ENCODE measurements around the gene C2CD2. TPM values are rescaled to one million over a fixed set of nuclear protein-coding genes. Genes with fewer than 3 reads are reported as not detected.

The C2CD2 gene
- total RNA-seq, 6 experiments from 2014 or later: 7.3 to 11.4 (median 8.3) TPM

- Histone ChIP-seq H3K27ac (no peak overlapping the region), H3K4me1 (no peaks in the 10 kb centered on the region), H3K36me3 (peaks cover 0 to 4% (median 0%) of the 10 kb centered on the region in 4 donors), H3K27me3 (no peaks in the 10 kb centered on the region), H3K4me3 (no peak overlapping the region), H3K9me3 (no peaks in the 10 kb centered on the region)
- intact Hi-C loops (cut with DNase I): no loop called here
- ATAC-seq: no peak
- TF ChIP-seq CTCF (IDR thresholded peaks at IDR 0.05) (no peak), POLR2A (IDR thresholded peaks at IDR 0.05) (no peak)
- DNase-seq: no peak
- WGBS (ENCODE audit: insufficient coverage, low coverage, low lambda C conversion rate, missing lambda C conversion rate): 71% methylated on average over 10 of the region's 12 CpGs
Observed at GRCh38 chr21:41901099-41901498, 52.7 kb downstream of the C2CD2 start.

- 100% methylated on average over 2 of the region's 6 CpGs for WGBS (ENCODE audit: insufficient coverage, low coverage, low lambda C conversion rate, missing lambda C conversion rate)
- Histone ChIP-seq H3K27ac (no peak overlapping the region), H3K36me3 (peaks cover 0 to 4% (median 0%) of the 10 kb centered on the region in 4 donors), H3K4me1 (no peaks in the 10 kb centered on the region), H3K27me3 (no peaks in the 10 kb centered on the region), H3K4me3 (no peak overlapping the region), H3K9me3 (no peaks in the 10 kb centered on the region)
- TF ChIP-seq CTCF (IDR thresholded peaks at IDR 0.05) (no peak), POLR2A (IDR thresholded peaks at IDR 0.05) (no peak)
- no peak for ATAC-seq
- DNase-seq: no peak
- intact Hi-C loops (cut with DNase I): no loop called here
Observed at GRCh38 chr21:41900401-41900800, 53.4 kb downstream of the C2CD2 start.

- ATAC-seq (no peak), DNase-seq (no peak)
- no peak overlapping the region for H3K4me3 ChIP-seq
- H3K9me3 ChIP-seq: no peaks in the 10 kb centered on the region
- TF ChIP-seq CTCF (IDR thresholded peaks at IDR 0.05) (no peak), POLR2A (IDR thresholded peaks at IDR 0.05) (no peak)
- H3K27me3 ChIP-seq: no peaks in the 10 kb centered on the region
- no peaks in the 10 kb centered on the region for H3K4me1 ChIP-seq
- intact Hi-C loops (cut with DNase I): no loop called here
- H3K36me3 ChIP-seq: peaks cover 0 to 4% (median 0%) of the 10 kb centered on the region in 4 donors
- H3K27ac ChIP-seq: no peak overlapping the region
- WGBS (ENCODE audit: insufficient coverage, low coverage, low lambda C conversion rate, missing lambda C conversion rate): 85% methylated on average over 17 of the region's 25 CpGs
Observed at GRCh38 chr21:41899426-41900202, 54.2 kb downstream of the C2CD2 start.

GRCh38 chr21:41898998-41899397 is 54.8 kb downstream of the C2CD2 start:
- Histone ChIP-seq H3K36me3 (peaks cover 0 to 4% (median 0%) of the 10 kb centered on the region in 4 donors), H3K27ac (no peak overlapping the region), H3K27me3 (no peaks in the 10 kb centered on the region), H3K9me3 (no peaks in the 10 kb centered on the region), H3K4me1 (no peaks in the 10 kb centered on the region), H3K4me3 (no peak overlapping the region)
- ATAC-seq: no peak
- no peak for TF ChIP-seq CTCF (IDR thresholded peaks at IDR 0.05)
- no peak for TF ChIP-seq POLR2A (IDR thresholded peaks at IDR 0.05)
- intact Hi-C loops (cut with DNase I): no loop called here
- no peak for DNase-seq
- no CpG with 5 or more reads among the region's 17 CpGs for WGBS (ENCODE audit: insufficient coverage, low coverage, low lambda C conversion rate, missing lambda C conversion rate)

Measured in right lobe of liver (tissue), 6 donors.